WERI-Rb-1 (cell line): ENCODE data around the gene DMD.

ENCODE experiments used
- DNase-seq: peaks from one replicate; pipeline ENCODE4 v3.0.0-alpha.2; 2020
- H3K27ac ChIP-seq: fragments of 250-450 bp; sonication (Bioruptor Pico); 2 replicates; pipeline ENCODE4 v1.5.1; 2020; ENCODE audit warnings: mild to moderate bottlenecking, moderate library complexity
- H3K27me3 ChIP-seq: fragments of 250-450 bp; sonication (Bioruptor Pico); 2 replicates; pipeline ENCODE4 v1.5.1; 2021; ENCODE audit warnings: mild to moderate bottlenecking, low read depth, moderate library complexity; ENCODE audit not compliant: insufficient read depth, severe bottlenecking
- H3K36me3 ChIP-seq: fragments of 250-450 bp; sonication (Bioruptor Pico); 2 replicates; pipeline ENCODE4 v1.5.1; 2020; ENCODE audit warnings: mild to moderate bottlenecking, moderate library complexity
- H3K4me3 ChIP-seq: 2 replicates; pipeline ENCODE4 v1.5.1; 2011; ENCODE audit warnings: low read depth, mild to moderate bottlenecking, control low read depth, low read length
- H3K9me3 ChIP-seq: fragments of 250-450 bp; sonication (Bioruptor Pico); 2 replicates; pipeline ENCODE4 v1.5.1; 2021; ENCODE audit warnings: mild to moderate bottlenecking, moderate library complexity; ENCODE audit not compliant: severe bottlenecking
- TF ChIP-seq, protein P1 (sequence below): IDR thresholded peaks from 2 replicates; pipeline ENCODE4 v1.5.1; 2011; ENCODE audit warnings: low read depth, mild to moderate bottlenecking, control low read depth, inconsistent platforms, low read length

Gene DMD

DNA sequence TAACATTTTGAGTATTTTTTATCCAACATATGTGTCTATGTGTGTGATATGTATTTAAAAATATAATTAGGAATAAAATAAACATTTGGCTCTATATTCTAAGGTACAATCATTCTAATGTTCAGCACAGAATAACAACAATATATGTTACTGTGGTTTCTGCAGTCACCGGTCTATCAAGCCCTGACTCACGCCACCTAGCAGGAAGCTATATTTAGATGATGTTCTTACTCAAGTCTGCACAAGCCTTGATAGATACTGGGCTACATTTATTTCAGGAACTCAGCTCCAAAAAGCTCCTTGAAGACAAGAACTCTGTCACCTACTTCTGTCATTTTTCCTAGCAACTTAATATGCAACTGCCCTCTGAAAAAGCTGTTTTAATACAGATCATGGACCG, 1987.5 kb downstream of the DMD start:
- no peak for DNase-seq
- H3K4me3 ChIP-seq = no peak overlapping the region
- H3K27ac ChIP-seq = no peak overlapping the region
- H3K9me3 ChIP-seq = no peaks in the 10 kb centered on the region
- H3K27me3 ChIP-seq = no peaks in the 10 kb centered on the region
- no peaks in the 10 kb centered on the region for H3K36me3 ChIP-seq
- TF ChIP-seq, protein P1, sequence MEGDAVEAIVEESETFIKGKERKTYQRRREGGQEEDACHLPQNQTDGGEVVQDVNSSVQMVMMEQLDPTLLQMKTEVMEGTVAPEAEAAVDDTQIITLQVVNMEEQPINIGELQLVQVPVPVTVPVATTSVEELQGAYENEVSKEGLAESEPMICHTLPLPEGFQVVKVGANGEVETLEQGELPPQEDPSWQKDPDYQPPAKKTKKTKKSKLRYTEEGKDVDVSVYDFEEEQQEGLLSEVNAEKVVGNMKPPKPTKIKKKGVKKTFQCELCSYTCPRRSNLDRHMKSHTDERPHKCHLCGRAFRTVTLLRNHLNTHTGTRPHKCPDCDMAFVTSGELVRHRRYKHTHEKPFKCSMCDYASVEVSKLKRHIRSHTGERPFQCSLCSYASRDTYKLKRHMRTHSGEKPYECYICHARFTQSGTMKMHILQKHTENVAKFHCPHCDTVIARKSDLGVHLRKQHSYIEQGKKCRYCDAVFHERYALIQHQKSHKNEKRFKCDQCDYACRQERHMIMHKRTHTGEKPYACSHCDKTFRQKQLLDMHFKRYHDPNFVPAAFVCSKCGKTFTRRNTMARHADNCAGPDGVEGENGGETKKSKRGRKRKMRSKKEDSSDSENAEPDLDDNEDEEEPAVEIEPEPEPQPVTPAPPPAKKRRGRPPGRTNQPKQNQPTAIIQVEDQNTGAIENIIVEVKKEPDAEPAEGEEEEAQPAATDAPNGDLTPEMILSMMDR = no peak

DNA sequence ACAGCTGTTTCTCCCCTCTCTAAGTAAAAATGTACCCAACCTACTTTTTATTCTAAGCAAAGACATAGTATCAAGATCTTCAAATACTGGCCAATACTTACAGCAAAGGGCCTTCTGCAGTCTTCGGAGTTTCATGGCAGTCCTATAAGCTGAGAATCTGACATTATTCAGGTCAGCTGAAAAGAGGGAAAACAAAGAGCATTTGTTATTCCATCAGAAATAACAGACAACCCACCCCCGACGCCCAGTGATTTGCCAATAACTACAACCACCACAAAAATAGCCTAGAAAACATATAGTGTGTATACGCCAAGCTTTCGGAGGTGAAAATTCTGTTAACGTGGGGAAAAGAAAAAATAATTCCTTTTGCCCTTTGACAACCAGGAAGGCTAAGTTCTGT, 1988.4 kb downstream of the DMD start:
- no peak for DNase-seq
- no peak overlapping the region for H3K27ac ChIP-seq
- TF ChIP-seq, protein P1 = no peak
- H3K27me3 ChIP-seq = no peaks in the 10 kb centered on the region
- no peaks in the 10 kb centered on the region for H3K36me3 ChIP-seq
- H3K4me3 ChIP-seq = no peak overlapping the region
- H3K9me3 ChIP-seq = no peaks in the 10 kb centered on the region

DNA sequence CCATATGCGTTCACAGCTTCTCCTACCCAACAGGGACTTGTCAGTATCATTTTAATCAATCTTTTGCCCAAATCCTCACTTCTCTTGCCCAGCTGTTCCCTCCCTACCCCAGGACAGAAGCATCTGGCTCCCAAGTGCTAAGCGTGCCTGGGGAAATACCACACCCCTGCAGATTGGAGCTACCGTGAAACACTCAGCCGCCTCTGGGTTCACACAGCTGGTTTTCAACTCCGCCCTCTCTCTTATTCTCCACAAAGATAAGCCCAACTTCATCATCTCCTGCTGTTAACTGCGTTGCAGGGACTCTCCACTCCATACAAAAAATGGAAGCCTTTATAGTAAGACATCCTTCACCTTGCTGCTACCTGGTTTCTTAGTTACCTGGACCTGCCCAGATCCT, 1992.2 kb downstream of the DMD start:
- no peak overlapping the region for H3K27ac ChIP-seq
- DNase-seq = no peak
- no peaks in the 10 kb centered on the region for H3K36me3 ChIP-seq
- H3K27me3 ChIP-seq = no peaks in the 10 kb centered on the region
- no peak overlapping the region for H3K4me3 ChIP-seq
- H3K9me3 ChIP-seq = no peaks in the 10 kb centered on the region
- TF ChIP-seq, protein P1 = no peak

GRCh38 chrX:31217084-31217483, 1994.3 kb downstream of the DMD start:
- Histone ChIP-seq H3K4me3 (no peak overlapping the region), H3K9me3 (no peaks in the 10 kb centered on the region), H3K36me3 (no peaks in the 10 kb centered on the region), H3K27ac (no peak overlapping the region), H3K27me3 (no peaks in the 10 kb centered on the region)
- no peak for DNase-seq
- TF ChIP-seq, protein P1 = no peak

- Histone ChIP-seq H3K27me3 (no peaks in the 10 kb centered on the region), H3K9me3 (no peaks in the 10 kb centered on the region), H3K36me3 (no peaks in the 10 kb centered on the region), H3K27ac (no peak overlapping the region), H3K4me3 (no peak overlapping the region)
- DNase-seq = no peak
- TF ChIP-seq, protein P1 = no peak
Observed at GRCh38 chrX:31215277-31215815, 1996.0 kb downstream of the DMD start.

DNA sequence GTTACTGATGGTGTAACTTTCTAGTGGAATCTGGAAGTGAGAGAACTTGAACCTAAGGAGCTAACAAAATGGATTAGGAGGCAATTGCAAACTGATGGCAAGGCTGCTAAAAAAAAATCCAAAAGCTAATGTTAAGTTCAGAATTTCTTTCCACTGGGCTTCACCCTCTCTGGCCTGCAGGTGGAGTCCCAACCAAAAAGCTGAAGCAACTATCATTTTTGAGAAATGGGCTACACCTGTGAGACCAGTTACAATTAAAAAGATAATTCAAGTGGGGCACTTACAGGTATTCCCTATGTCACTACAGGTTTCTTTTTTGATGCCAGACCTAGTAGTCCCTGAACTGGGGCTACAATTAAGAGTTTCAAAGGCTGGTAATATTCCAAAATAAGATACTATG, 1997.4 kb downstream of the DMD start:
- H3K36me3 ChIP-seq = no peaks in the 10 kb centered on the region
- H3K9me3 ChIP-seq = no peaks in the 10 kb centered on the region
- H3K4me3 ChIP-seq = no peak overlapping the region
- H3K27me3 ChIP-seq = no peaks in the 10 kb centered on the region
- no peak overlapping the region for H3K27ac ChIP-seq
- peak; percentile 16 for DNase-seq
- TF ChIP-seq, protein P1 = peak; percentile 49
